WERI-Rb-1 (cell line): Measurements from ENCODE around the gene GOLGA8H.
"Not testable (repeated sequence)": the region's sequence is repeated elsewhere in the genome, so short reads cannot be mapped to it uniquely, and the experiment has no call there.

Experiments used
- DNase-seq: peaks from one replicate; pipeline ENCODE4 v3.0.0-alpha.2; 2020
- H3K27ac ChIP-seq: fragments of 250-450 bp; sonication (Bioruptor Pico); 2 replicates; pipeline ENCODE4 v1.5.1; 2020; ENCODE audit warnings: mild to moderate bottlenecking, moderate library complexity
- H3K27me3 ChIP-seq: fragments of 250-450 bp; sonication (Bioruptor Pico); 2 replicates; pipeline ENCODE4 v1.5.1; 2021; ENCODE audit warnings: mild to moderate bottlenecking, low read depth, moderate library complexity; ENCODE audit not compliant: insufficient read depth, severe bottlenecking
- H3K36me3 ChIP-seq: fragments of 250-450 bp; sonication (Bioruptor Pico); 2 replicates; pipeline ENCODE4 v1.5.1; 2020; ENCODE audit warnings: mild to moderate bottlenecking, moderate library complexity
- H3K4me3 ChIP-seq: 2 replicates; pipeline ENCODE4 v1.5.1; 2011; ENCODE audit warnings: low read depth, mild to moderate bottlenecking, control low read depth, low read length
- H3K9me3 ChIP-seq: fragments of 250-450 bp; sonication (Bioruptor Pico); 2 replicates; pipeline ENCODE4 v1.5.1; 2021; ENCODE audit warnings: mild to moderate bottlenecking, moderate library complexity; ENCODE audit not compliant: severe bottlenecking
- CTCF ChIP-seq: IDR thresholded peaks from 2 replicates; pipeline ENCODE4 v1.5.1; 2011; ENCODE audit warnings: low read depth, mild to moderate bottlenecking, control low read depth, inconsistent platforms, low read length

GOLGA8H gene

GRCh38 chr15:30650012-30650929, 46.4 kb downstream of the GOLGA8H start:
- Histone ChIP-seq H3K27me3 (no peaks in the 10 kb centered on the region), H3K36me3 (peaks cover 14% of the 10 kb centered on the region)

GRCh38 chr15:30661154-30661553, 57.3 kb downstream of the GOLGA8H start:
- H3K9me3 ChIP-seq, H3K27ac ChIP-seq, DNase-seq, H3K36me3 ChIP-seq, H3K27me3 ChIP-seq, H3K4me3 ChIP-seq: not testable (repeated sequence)

More at GRCh38 chr15:30650012-30650929, 46.4 kb downstream of the GOLGA8H start:
- H3K27ac ChIP-seq: no peak overlapping the region
- H3K9me3 ChIP-seq: no peaks in the 10 kb centered on the region
- H3K4me3 ChIP-seq: no peak overlapping the region
- TF ChIP-seq CTCF: no peak
- DNase-seq: no peak
